Esophagus squamous epithelium (tissue), 4 donors: Measurements from ENCODE around the gene CREBBP.

Experiments
- POLR2A ChIP-seq, 4 donors: fragments of 450-650 bp; IDR thresholded peaks; one replicate each; pipeline ENCODE4 v1.6.1; 2017; ENCODE audit warnings: antibody characterized with exemption in 4 of 4, mild to moderate bottlenecking in 4 of 4, moderate library complexity in 3 of 4
- TF ChIP-seq, protein P1 (sequence below), 6 experiments: fragments of 450-650 bp in 4 of 6; fragments of 200-600 bp in 2 of 6; sonication (generic) in 2 of 6; IDR thresholded peaks; one replicate each; pipeline ENCODE4 v1.5.1; 2016 to 2019; ENCODE audit warnings: antibody characterized with exemption in 6 of 6, mild to moderate bottlenecking in 4 of 6, moderate library complexity in 4 of 6

GRCh38 chr16:3876160-3876559 lies 4.4 kb downstream of the CREBBP start:
- no peak for TF ChIP-seq POLR2A (IDR thresholded peaks at IDR 0.05)
- TF ChIP-seq, protein P1, sequence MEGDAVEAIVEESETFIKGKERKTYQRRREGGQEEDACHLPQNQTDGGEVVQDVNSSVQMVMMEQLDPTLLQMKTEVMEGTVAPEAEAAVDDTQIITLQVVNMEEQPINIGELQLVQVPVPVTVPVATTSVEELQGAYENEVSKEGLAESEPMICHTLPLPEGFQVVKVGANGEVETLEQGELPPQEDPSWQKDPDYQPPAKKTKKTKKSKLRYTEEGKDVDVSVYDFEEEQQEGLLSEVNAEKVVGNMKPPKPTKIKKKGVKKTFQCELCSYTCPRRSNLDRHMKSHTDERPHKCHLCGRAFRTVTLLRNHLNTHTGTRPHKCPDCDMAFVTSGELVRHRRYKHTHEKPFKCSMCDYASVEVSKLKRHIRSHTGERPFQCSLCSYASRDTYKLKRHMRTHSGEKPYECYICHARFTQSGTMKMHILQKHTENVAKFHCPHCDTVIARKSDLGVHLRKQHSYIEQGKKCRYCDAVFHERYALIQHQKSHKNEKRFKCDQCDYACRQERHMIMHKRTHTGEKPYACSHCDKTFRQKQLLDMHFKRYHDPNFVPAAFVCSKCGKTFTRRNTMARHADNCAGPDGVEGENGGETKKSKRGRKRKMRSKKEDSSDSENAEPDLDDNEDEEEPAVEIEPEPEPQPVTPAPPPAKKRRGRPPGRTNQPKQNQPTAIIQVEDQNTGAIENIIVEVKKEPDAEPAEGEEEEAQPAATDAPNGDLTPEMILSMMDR (IDR thresholded peaks at IDR 0.05), result no peak
